GM23338 (cell line): ENCODE measurements around the gene DCST2. TPM values are rescaled to one million over a fixed set of nuclear protein-coding genes. Genes with fewer than 3 reads are reported as not detected.

Experiments
- ATAC-seq: fragments of 200-7000 bp; cut with Tn5 transposase; 3 replicates; pipeline ENCODE4 v1.9.1; 2020
- DNase-seq: peaks from one replicate; pipeline ENCODE4 v3.0.0-alpha.2; 2015; ENCODE audit warnings: low spot score
- H2AFZ ChIP-seq: fragments of 200-600 bp; sonication (generic); 2 replicates; pipeline ENCODE4 v1.8.0; 2016; ENCODE audit warnings: antibody characterized with exemption, mild to moderate bottlenecking, moderate library complexity
- H3F3A ChIP-seq: fragments of 200-600 bp; sonication (generic); replicated peaks from 2 replicates; pipeline ENCODE4 v1.8.0; 2017; ENCODE audit warnings: antibody characterized with exemption, mixed run types, low read depth
- H3K27ac ChIP-seq: fragments of 200-600 bp; sonication (generic); 2 replicates; pipeline ENCODE4 v1.6.1; 2016; ENCODE audit warnings: low read depth
- H3K27me3 ChIP-seq: fragments of 200-600 bp; sonication (generic); 2 replicates; pipeline ENCODE4 v1.8.0; 2016; ENCODE audit warnings: mild to moderate bottlenecking, mixed run types, moderate library complexity; ENCODE audit not compliant: insufficient read depth
- H3K36me3 ChIP-seq: fragments of 200-600 bp; sonication (generic); 2 replicates; pipeline ENCODE4 v1.8.0; 2016; ENCODE audit warnings: mild to moderate bottlenecking; ENCODE audit not compliant: insufficient read depth
- H3K4me1 ChIP-seq: fragments of 200-600 bp; sonication (generic); 2 replicates; pipeline ENCODE4 v1.8.0; 2016; ENCODE audit warnings: mild to moderate bottlenecking, moderate library complexity; ENCODE audit not compliant: insufficient read depth
- H3K4me2 ChIP-seq: fragments of 200-600 bp; sonication (generic); 2 replicates; pipeline ENCODE4 v1.7.1; 2017; ENCODE audit warnings: mixed run types
- H3K4me3 ChIP-seq: fragments of 200-600 bp; sonication (generic); 2 replicates; pipeline ENCODE4 v1.6.1; 2016; ENCODE audit warnings: mixed run types
- H3K79me2 ChIP-seq: fragments of 200-600 bp; sonication (generic); replicated peaks from 2 replicates; pipeline ENCODE4 v1.8.0; 2017; ENCODE audit warnings: mild to moderate bottlenecking; ENCODE audit not compliant: insufficient read depth
- H3K9me2 ChIP-seq: fragments of 200-600 bp; sonication (generic); 2 replicates; pipeline ENCODE4 v1.8.0; 2017; ENCODE audit not compliant: insufficient read depth
- H4K20me1 ChIP-seq: fragments of 200-600 bp; sonication (generic); replicated peaks from 2 replicates; pipeline ENCODE4 v1.8.0; 2017; ENCODE audit warnings: mild to moderate bottlenecking; ENCODE audit not compliant: insufficient read depth
- H3K27ac Mint-ChIP-seq: 2 replicates; pipeline ENCODE4 v1.8.0; 2020; ENCODE audit warnings: inconsistent platforms, mild to moderate bottlenecking, moderate library complexity, mixed read lengths
- H3K27me3 Mint-ChIP-seq: 3 replicates; pipeline ENCODE4 v1.8.0; 2022; ENCODE audit warnings: low read depth, mild to moderate bottlenecking, moderate library complexity, mixed read lengths, inconsistent platforms; ENCODE audit not compliant: insufficient read depth, poor library complexity
- H3K36me3 Mint-ChIP-seq: 3 replicates; pipeline ENCODE4 v1.8.0; 2021; ENCODE audit warnings: low read depth, mild to moderate bottlenecking, inconsistent platforms, moderate library complexity, mixed read lengths
- H3K4me1 Mint-ChIP-seq: 3 replicates; pipeline ENCODE4 v1.8.0; 2020; ENCODE audit warnings: mild to moderate bottlenecking, inconsistent platforms, mixed read lengths
- H3K4me3 Mint-ChIP-seq: 3 replicates; pipeline ENCODE4 v1.8.0; 2021; ENCODE audit warnings: moderate library complexity, mild to moderate bottlenecking, inconsistent platforms, mixed read lengths
- H3K9me3 Mint-ChIP-seq: 3 replicates; pipeline ENCODE4 v1.8.0; 2020; ENCODE audit warnings: moderate library complexity, mild to moderate bottlenecking, inconsistent platforms, mixed read lengths
- POLR2AphosphoS5 ChIP-seq: IDR thresholded peaks from 2 replicates; pipeline ENCODE4 v1.6.1; 2016; ENCODE audit warnings: antibody characterized with exemption, low read depth
- STAT1 ChIP-seq: IDR thresholded peaks from one replicate; pipeline ENCODE4 v1.6.1; 2016; ENCODE audit warnings: antibody characterized with exemption; ENCODE audit not compliant: unreplicated experiment
- ZNF462 ChIP-seq: fragments of 250-450 bp; sonication (Bioruptor Pico); IDR thresholded peaks from 2 replicates; pipeline ENCODE4 v1.5.0; 2020; ENCODE audit warnings: mild to moderate bottlenecking, moderate library complexity
- polyA plus RNA-seq: library from polyadenylated mRNA; unstranded; fragments of >200 nt; fragmentation: Nextera tagmentation; extraction: Ambion mirVana; gene quantifications from 2 replicates; pipeline ENCODE4 v1.2.1, GENCODE V29; 2016
- total RNA-seq: library from RNA; depleted of rRNA; stranded (reverse); fragments of >200 nt; shearing (Covaris generic); gene quantifications from 2 replicates; pipeline ENCODE4 v1.2.3, GENCODE V29; 2014
- TF ChIP-seq, protein P1 (sequence below): IDR thresholded peaks from one replicate; pipeline ENCODE4 v1.6.1; 2018; ENCODE audit warnings: antibody characterized with exemption; ENCODE audit not compliant: unreplicated experiment

Gene DCST2
- total and polyA plus RNA-seq, 2 experiments from 2014 or later = 0.78 TPM; not detected in 1

- H3K79me2 ChIP-seq = peaks cover 44% of the 10 kb centered on the region
Measured at GRCh38 chr1:155007251-155007828, 26.2 kb downstream of the DCST2 start.

More at GRCh38 chr1:155007251-155007828, 26.2 kb downstream of the DCST2 start:
- H3K4me1 ChIP-seq = peaks cover 42% of the 10 kb centered on the region
- Mint-ChIP-seq H3K36me3 (peaks cover 4% of the 10 kb centered on the region; the same call in 2 of the 3 replicates), H3K4me1 (peaks cover 61% of the 10 kb centered on the region), H3K9me3 (no peaks in the 10 kb centered on the region), H3K4me3 (no peak overlapping the region), H3K27ac (no peak overlapping the region), H3K27me3 (peaks cover 16% of the 10 kb centered on the region)
- H3K9me2 ChIP-seq = no peaks in the 10 kb centered on the region
- H3K4me2 ChIP-seq = no peak overlapping the region
- no peak overlapping the region for H2AFZ ChIP-seq
- H3K27ac ChIP-seq = no peak overlapping the region
- H3F3A ChIP-seq = peaks cover 4% of the 10 kb centered on the region; the same call in 1 of the 2 replicates
- ATAC-seq = no peak
- no peaks in the 10 kb centered on the region for H3K27me3 ChIP-seq
- no peak overlapping the region for H3K4me3 ChIP-seq
- peaks cover 4% of the 10 kb centered on the region; the same call in 1 of the 2 replicates for H4K20me1 ChIP-seq
- TF ChIP-seq ZNF462 (CRISPR knock-in tag) = no peak
- TF ChIP-seq STAT1 = no peak
- TF ChIP-seq, protein P1, sequence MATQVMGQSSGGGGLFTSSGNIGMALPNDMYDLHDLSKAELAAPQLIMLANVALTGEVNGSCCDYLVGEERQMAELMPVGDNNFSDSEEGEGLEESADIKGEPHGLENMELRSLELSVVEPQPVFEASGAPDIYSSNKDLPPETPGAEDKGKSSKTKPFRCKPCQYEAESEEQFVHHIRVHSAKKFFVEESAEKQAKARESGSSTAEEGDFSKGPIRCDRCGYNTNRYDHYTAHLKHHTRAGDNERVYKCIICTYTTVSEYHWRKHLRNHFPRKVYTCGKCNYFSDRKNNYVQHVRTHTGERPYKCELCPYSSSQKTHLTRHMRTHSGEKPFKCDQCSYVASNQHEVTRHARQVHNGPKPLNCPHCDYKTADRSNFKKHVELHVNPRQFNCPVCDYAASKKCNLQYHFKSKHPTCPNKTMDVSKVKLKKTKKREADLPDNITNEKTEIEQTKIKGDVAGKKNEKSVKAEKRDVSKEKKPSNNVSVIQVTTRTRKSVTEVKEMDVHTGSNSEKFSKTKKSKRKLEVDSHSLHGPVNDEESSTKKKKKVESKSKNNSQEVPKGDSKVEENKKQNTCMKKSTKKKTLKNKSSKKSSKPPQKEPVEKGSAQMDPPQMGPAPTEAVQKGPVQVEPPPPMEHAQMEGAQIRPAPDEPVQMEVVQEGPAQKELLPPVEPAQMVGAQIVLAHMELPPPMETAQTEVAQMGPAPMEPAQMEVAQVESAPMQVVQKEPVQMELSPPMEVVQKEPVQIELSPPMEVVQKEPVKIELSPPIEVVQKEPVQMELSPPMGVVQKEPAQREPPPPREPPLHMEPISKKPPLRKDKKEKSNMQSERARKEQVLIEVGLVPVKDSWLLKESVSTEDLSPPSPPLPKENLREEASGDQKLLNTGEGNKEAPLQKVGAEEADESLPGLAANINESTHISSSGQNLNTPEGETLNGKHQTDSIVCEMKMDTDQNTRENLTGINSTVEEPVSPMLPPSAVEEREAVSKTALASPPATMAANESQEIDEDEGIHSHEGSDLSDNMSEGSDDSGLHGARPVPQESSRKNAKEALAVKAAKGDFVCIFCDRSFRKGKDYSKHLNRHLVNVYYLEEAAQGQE = no peak
- no peak for TF ChIP-seq POLR2AphosphoS5
- no peaks in the 10 kb centered on the region for H3K36me3 ChIP-seq
- DNase-seq = no peak
